SHP77 (cell line): ENCODE measurements around the gene KRTAP12-4.
"Not testable (repeated sequence)": the region's sequence is repeated elsewhere in the genome, so short reads cannot be mapped to it uniquely, and the experiment has no call there.

Source experiments
- DNase-seq, 2 experiments: peaks; one replicate each; lab custom pipeline; 2025; lab: John Stamatoyannopoulos, UW

Gene KRTAP12-4, protein sequence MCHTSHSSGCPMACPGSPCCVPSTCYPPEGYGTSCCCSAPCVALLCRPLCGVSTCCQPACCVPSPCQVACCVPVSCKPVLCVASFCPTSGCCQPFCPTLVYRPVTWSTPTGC

DNA sequence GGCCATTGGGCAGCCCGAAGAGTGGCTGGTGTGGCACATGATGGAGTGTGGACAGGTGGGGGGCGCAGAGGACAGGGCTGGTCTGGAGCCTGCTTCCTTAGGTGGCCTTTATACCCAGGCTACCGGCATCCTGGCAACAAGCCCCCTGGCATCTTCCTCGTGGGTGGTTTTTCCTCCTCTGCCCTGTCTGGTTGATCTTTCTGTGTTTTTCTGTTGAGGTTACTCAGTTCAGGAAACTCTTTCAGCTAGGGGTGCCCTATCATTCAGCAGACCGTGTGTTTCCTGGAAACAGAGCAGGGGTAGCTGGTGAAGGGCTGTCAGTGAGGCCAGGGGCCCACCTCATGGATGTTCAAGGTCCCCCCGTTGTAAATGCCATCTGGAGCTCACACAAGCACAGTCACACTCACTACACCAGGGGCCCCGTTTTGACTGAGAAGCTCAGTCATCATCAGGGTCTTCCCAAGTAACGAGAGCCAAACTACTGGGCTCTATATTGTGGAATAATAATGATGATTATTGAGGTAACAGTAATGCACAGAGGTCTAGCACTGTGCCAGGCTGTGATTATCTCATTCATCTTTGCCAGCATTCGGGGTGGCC lies at the start of gene KRTAP12-4:
TSS of gene KRTAP12-4 (minus strand) at position 84 of the 600 bp plus-strand sequence. CDS start at position 39, 45 bp downstream.
- DNase-seq: no peak

GRCh38 chr21:44703731-44704635 lies 49.5 kb upstream of the KRTAP12-4 start:
- no peak for DNase-seq

- DNase-seq: peak in 1 of 2 experiments; percentile 65
Observed at GRCh38 chr21:44702973-44703730, 48.7 kb upstream of the KRTAP12-4 start.

GRCh38 chr21:44702111-44702972 lies 47.9 kb upstream of the KRTAP12-4 start:
- DNase-seq: peak; percentile 21 to 60

GRCh38 chr21:44701541-44701940 lies 47.1 kb upstream of the KRTAP12-4 start:
- no peak for DNase-seq

- no peak for DNase-seq
Observed at GRCh38 chr21:44701023-44701400, 46.6 kb upstream of the KRTAP12-4 start.

GRCh38 chr21:44700101-44701022 lies 45.9 kb upstream of the KRTAP12-4 start:
- no peak for DNase-seq

- DNase-seq: no peak
Observed at GRCh38 chr21:44699502-44700001, 45.1 kb upstream of the KRTAP12-4 start.

DNA sequence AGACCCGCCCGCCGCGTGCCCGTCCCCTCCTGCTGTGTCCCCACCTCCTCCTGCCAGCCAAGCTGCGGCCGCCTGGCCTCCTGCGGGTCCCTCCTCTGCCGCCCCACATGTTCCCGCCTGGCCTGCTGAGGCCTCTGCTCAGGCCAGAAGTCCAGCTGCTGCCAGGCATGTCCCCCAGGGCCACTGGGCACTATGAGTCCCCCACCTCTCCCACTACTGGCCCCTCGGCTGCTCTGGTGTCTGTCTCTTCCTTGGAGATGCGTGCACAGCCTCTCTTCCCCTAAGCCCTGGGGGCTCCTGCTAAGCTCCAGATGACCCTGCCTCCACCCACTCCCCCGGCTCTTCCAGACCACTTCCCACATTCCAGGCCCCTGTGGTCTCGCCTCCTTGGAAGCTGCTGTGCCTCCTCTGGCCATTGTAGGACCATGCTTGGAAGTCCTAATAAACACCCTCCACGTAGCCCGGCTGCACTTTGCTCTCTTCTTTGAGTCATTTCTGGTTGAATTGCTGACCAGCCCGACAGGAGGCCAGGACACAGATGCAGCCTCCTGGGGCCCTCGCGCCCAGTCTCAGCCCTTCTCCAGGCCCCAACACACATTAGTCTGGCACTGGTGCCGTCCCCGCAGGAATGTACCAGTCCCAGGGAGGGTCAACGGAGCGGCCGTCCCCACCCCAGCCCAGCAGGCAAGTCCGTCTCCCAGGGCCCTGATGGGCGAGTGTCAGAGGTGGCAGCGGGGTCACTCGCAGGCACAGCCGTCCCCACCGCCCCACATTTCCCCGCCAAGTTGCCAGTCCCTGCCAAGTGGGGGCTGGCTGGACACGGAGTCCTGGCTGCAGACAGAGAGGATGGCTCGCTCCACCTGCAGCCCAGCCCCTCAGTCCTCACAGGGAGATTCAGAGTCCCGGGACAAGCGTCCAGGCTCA lies 43.6 kb upstream of the KRTAP12-4 start:
- DNase-seq: no peak

DNA sequence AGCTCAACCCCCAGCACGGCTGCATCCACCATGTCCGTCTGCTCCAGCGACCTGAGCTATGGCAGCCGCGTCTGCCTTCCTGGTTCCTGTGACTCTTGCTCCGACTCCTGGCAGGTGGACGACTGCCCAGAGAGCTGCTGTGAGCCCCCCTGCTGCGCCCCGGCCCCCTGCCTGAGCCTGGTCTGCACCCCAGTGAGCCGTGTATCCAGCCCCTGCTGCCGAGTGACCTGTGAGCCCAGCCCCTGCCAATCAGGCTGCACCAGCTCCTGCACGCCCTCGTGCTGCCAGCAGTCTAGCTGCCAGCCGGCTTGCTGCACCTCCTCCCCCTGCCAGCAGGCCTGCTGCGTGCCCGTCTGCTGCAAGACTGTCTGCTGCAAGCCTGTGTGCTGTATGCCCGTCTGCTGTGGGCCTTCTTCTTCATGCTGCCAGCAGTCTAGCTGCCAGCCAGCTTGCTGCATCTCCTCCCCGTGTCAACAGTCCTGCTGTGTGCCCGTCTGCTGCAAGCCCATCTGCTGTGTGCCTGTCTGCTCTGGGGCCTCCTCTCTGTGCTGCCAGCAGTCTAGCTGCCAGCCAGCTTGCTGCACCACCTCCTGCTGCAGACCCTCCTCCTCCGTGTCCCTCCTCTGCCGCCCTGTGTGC lies 42.8 kb upstream of the KRTAP12-4 start, which contains the start of gene KRTAP10-12:
TSS of gene KRTAP10-12 (plus strand) at position 1 of the 639 bp plus-strand sequence. CDS start at position 31, 30 bp downstream.
- DNase-seq: not testable (repeated sequence)

- no peak for DNase-seq
Observed at GRCh38 chr21:44696572-44696971, 42.1 kb upstream of the KRTAP12-4 start.

GRCh38 chr21:44695641-44696040 lies 41.2 kb upstream of the KRTAP12-4 start:
- no peak for DNase-seq

DNA sequence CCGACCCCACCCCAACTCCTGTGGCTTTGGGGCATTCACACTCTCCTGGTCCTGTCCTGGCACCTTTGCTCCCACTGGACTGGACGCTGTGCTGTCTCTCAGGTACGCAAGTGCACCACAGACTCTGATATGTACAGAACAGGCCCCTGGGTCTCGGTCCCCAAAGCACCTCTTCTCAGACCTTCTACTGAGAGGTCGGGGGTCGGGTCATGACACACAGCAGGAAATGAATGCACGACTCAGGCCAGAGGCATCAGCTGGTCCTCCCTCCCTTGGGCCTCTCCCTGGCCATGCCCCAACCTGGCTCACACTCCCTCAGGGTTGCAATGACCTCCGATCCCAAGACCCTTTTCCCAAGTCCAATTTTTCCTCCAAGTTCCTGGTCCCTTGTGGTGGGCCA lies 40.7 kb upstream of the KRTAP12-4 start:
- no peak for DNase-seq

DNA sequence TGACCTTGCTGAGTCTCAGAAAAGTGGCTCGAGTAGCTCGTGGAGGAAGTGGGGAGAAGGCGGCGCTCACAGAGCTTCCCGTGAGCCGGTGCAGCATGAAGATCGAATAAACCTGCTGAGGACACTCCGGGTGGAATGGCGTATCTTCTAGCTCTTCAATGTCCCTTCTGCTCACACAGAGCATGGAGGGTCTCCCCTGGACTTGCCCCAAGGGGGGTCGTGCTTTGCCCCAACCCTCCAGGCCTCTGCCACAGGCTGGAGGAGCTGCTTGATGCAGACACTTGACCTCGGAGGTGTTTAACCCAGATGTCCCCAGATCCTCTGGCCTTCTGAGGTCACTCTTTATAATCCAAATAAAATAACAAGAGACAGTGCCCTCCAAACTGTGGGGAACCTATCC lies 40.3 kb upstream of the KRTAP12-4 start:
- DNase-seq: no peak

GRCh38 chr21:44692798-44693512 lies 38.5 kb upstream of the KRTAP12-4 start:
- no peak for DNase-seq

DNA sequence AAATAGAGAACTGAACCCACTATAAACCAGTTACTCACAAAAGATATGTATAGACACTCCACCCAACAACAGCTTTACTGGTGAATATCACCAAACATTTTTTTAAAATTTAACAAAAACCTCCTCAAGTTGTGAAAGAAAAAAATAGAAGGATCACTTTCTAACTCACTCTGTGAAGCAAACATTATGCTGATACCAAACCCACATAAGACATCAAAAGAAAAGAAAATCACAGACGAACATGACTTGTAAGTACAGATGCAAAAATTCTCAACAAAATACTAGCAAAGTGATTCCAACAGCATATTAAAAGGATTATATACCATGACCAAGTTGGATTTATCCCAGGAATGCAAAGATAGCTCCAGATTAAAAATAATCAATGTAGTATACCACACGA lies 37.2 kb upstream of the KRTAP12-4 start:
- DNase-seq: no peak

DNA sequence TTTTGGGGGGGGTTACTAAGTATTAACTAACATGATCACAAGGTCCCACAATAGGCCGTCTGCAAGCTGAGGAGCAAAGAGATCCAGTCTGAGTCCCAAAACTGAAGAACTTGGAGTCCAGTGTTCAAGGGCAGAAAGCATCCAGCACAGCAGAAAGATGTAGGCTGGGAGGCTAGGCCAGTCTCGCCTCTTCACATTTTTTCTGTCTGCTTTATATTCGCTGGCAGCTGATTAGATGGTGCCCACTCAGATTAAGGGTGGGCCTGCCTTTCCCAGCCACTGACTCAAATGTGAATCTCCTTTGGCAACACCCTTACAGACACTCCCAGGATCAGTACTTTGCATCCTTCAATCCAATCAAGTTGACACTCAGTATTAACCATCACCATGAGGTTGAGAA lies 35.3 kb upstream of the KRTAP12-4 start:
- DNase-seq: not testable (repeated sequence)

GRCh38 chr21:44687671-44688070 lies 33.2 kb upstream of the KRTAP12-4 start:
- DNase-seq: peak in 1 of 2 experiments; percentile 14
